Measurements from ENCODE around the gene BICC1. TPM values are rescaled to one million over a fixed set of nuclear protein-coding genes. Genes with fewer than 3 reads are reported as not detected.

The BICC1 gene
- total and polyA plus RNA-seq, 2 of the 4 experiments (the other 2 are of a cell fraction), result 5.7 to 42.5 TPM

GRCh38 chr10:58776568-58777318, 264.1 kb downstream of the BICC1 start (continued):
- TF ChIP-seq RFX5 (IDR thresholded peaks at IDR 0.05; ENCODE audit: low read depth, low read length), result no peak

GRCh38 chr10:58778966-58779365, 266.3 kb downstream of the BICC1 start:
- Histone ChIP-seq H3K4ac (ENCODE audit: low read depth, low read length) (no peak overlapping the region), H2BK20ac (ENCODE audit: low read depth, low read length) (no peak overlapping the region), H2BK5ac (ENCODE audit: low read depth, low read length, poor library complexity, severe bottlenecking) (no peak overlapping the region), H4K8ac (ENCODE audit: low read depth in 2 of 2, low read length in 2 of 2) (no peak overlapping the region), H3K27me3 (ENCODE audit: control insufficient read depth, insufficient read depth, low read length) (no peaks in the 10 kb centered on the region), H4K20me1 (ENCODE audit: insufficient read depth, low read length) (peaks cover 12% of the 10 kb centered on the region; the same call in 1 of the 2 replicates), H3K18ac (ENCODE audit: low read depth, low read length) (no peak overlapping the region), H3K79me1 (ENCODE audit: low read depth in 1 of 2, low read length in 2 of 2) (peaks cover 4 to 18% of the 10 kb centered on the region in 2 experiments; a peak in 2 of 4 replicates), H3K14ac (replicated peaks; ENCODE audit: low read depth, low read length) (no peak overlapping the region), H2BK15ac (ENCODE audit: low read depth, low read length) (no peak overlapping the region), H4K5ac (ENCODE audit: low read depth, low read length) (no peak overlapping the region), H2AK5ac (ENCODE audit: low read depth, low read length) (no peak overlapping the region), H3K4me3 (ENCODE audit: insufficient read depth, low read depth, low read length) (no peak overlapping the region), H2AK9ac (replicated peaks; ENCODE audit: low read depth, low read length, poor library complexity) (no peak overlapping the region), H3K56ac (ENCODE audit: extremely low read depth, insufficient read depth, low read length) (no peak overlapping the region), H3K4me1 (ENCODE audit: control insufficient read depth, insufficient read depth, low read length) (peaks cover 12% of the 10 kb centered on the region), H2AFZ (replicated peaks; ENCODE audit: low read length, poor library complexity) (no peak overlapping the region), H3K4me2 (ENCODE audit: low read depth, low read length) (no peak overlapping the region), H3K27ac (ENCODE audit: insufficient read depth, low read length) (no peak overlapping the region), H3K9ac (ENCODE audit: low read depth, low read length) (no peak overlapping the region), H4K91ac (ENCODE audit: insufficient read depth, low read depth, low read length) (no peak overlapping the region), H2BK120ac (ENCODE audit: low read depth, low read length) (no peak overlapping the region), H3K23ac (ENCODE audit: low read depth, low read length) (no peak overlapping the region), H3K36me3 (ENCODE audit: control insufficient read depth, insufficient read depth, low read length) (no peaks in the 10 kb centered on the region), H3K9me3 (ENCODE audit: control insufficient read depth, insufficient read depth, low read length) (no peaks in the 10 kb centered on the region), H3K9me1 (ENCODE audit: insufficient read depth, low read length) (peaks cover 4% of the 10 kb centered on the region; the same call in 1 of the 2 replicates)
- TF ChIP-seq MAZ (IDR thresholded peaks at IDR 0.05; ENCODE audit: borderline replicate concordance, low read depth, low read length) (no peak), NFE2L2 (IDR thresholded peaks at IDR 0.05; ENCODE audit: low read depth, low read length) (no peak), CHD1 (IDR thresholded peaks at IDR 0.05; ENCODE audit: low read depth, low read length) (no peak), MAFK (IDR thresholded peaks at IDR 0.05; ENCODE audit: low read depth, low read length) (no peak), BHLHE40 (IDR thresholded peaks at IDR 0.05; ENCODE audit: low read depth, low read length) (no peak), SMC3 (IDR thresholded peaks at IDR 0.05; ENCODE audit: low read depth, low read length) (no peak)
- POLR2A ChIA-PET (ENCODE audit: unreplicated experiment), result no interaction called here
- in situ Hi-C loops (cut with MboI; ENCODE audit: low sequenced_read_pairs) (loop anchor here (25.0 kb wide), 1 partner anchor 783 kb away; no protein-coding TSS in a partner anchor), dilution Hi-C loops (cut with HindIII; ENCODE audit: low sequenced_read_pairs, unreplicated experiment) (no loop called here), intact Hi-C loops (cut with micrococcal nuclease) (loop anchor here (5.0 kb wide), 1 partner anchor 247 kb away; no protein-coding TSS in a partner anchor)
- CTCF ChIA-PET, result interaction anchor here (0.6 to 1.0 kb wide), 2 partner anchors 33 to 248 kb away, joined by 3 read pairs; no protein-coding TSS in a partner anchor
- BruUV-seq (replicated peaks), result no TSS peak
- WGBS, 2 experiments (ENCODE audit: extremely low coverage in 2 of 2, insufficient read length in 1 of 2), result no CpG with 5 or more reads among the region's 2 CpGs
- ATAC-seq (ENCODE audit: low read depth), result no peak
- no peak for DNase-seq

Measured in IMR-90 (cell line).